Fibroblast of peridontal ligament (primary cell): ENCODE data around the gene EID1.
"Not testable (repeated sequence)": the region's sequence is repeated elsewhere in the genome, so short reads cannot be mapped to it uniquely, and the experiment has no call there.

ENCODE experiments used
- DNase-seq: peaks from one replicate; pipeline ENCODE4 v3.0.0-alpha.2; 2010; ENCODE audit errors: extremely low read depth

Gene EID1, protein sequence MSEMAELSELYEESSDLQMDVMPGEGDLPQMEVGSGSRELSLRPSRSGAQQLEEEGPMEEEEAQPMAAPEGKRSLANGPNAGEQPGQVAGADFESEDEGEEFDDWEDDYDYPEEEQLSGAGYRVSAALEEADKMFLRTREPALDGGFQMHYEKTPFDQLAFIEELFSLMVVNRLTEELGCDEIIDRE

DNA sequence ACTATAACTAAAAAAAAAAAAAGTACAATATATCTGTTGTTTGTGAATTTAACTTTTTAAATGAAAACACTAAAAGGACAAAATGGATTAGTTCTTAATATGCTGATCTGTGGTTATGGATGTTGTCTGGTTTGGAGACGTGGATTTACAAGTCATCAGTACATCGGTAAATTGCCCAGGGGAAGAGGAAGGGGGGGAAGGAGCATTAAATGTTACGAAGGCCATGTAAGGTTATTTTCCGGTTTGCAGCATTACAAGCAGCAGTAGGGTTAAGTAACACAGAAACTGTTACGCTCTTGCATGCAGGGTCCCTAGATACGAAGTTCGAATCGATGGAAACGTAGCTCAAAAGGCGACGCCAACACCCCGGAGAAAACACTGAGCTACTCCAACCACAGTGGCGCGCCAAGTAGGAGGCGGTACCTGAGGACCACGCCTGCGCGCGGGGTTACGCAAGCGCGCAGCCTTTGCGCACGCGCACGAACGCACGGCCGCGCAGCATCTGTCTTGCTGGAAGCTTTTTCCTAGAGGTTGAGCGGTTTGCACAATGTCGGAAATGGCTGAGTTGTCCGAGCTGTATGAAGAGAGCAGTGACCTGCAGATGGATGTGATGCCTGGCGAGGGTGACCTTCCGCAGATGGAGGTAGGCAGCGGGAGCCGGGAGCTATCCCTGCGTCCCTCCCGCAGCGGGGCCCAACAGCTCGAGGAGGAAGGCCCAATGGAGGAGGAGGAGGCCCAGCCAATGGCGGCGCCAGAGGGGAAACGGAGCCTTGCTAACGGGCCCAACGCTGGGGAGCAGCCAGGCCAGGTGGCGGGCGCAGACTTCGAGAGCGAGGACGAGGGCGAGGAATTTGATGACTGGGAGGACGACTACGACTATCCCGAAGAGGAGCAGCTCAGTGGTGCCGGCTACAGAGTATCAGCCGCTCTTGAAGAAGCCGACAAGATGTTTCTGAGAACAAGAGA is at the start of gene EID1:
TSS of gene EID1 (plus strand) at position 505 of the 966 bp plus-strand sequence. CDS start at position 548, 43 bp downstream.
- peak; percentile 96 for DNase-seq

DNA sequence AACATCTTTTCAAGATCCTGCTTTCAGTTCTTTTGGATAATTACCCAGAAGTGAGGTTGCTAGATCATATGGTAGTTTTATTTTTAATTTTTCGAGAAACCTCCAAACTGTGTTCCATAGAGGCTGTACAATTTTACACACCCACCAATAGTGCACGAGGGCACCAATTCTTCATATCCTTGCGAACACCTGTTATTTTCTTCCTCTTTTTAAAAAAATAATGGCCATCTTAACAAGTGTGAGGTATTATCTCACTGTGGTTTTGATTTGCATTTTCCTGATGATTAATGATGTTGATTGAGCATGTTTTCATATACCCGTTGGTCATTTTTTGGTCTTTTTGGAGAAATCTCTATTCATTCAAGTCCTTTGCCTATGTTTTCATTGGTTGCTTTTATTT is 49.5 kb upstream of the EID1 start:
- no peak for DNase-seq

DNA sequence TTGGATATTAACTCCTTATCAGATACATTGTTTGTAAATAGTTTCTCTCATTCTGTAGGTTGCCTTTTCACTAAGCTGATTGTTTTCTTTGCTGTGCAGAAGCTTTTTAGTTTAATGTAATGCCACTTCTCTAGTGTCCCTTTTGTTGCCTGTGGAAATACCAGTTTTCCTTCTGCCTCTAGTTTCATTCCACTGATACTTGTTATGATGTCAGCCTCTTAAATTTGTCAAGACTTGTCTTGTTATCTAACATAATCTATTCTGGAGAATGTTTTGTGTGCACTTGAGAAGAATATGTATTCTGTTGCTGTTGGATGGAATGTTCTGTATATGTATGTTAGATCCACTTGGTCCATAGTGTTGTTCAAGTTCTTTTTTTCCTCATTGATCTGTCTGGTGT is 49.0 kb upstream of the EID1 start:
- no peak for DNase-seq

GRCh38 chr15:48832648-48833047 is 45.3 kb upstream of the EID1 start:
- DNase-seq: no peak

DNA sequence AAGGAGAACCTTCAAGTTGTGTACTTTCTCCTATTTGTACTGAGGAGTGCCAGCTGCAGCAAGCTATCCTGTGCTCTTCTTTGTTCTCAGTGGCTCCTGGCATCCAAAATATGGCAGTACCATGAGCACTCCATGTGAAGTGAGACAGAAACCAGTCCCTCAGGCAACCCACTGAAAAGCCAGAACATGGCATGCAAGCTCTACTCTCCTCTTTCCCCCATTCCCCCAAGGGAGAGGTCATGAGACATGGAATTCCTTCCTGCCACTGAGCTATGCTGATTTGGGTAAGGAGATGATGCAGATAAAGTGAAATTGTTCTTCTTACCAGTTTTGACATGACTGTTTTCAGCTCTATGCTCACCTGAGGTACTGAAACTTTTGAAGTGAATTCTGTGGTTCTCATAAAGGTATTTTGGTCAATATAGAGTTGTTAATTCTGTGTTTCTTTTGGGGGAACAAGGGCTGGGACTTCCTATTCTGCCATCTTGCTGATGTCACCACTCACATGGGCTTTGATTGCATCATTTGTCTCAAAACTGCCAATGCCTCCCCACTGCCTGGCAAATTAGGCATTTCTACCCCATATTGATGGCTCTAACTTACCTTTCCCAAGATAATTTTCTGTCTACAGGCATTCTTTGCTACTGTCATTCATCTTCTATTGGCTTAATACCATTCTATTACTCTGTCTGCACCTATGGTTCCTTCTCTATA is 44.3 kb upstream of the EID1 start:
- DNase-seq: peak; percentile 20

- DNase-seq: no peak
These were observed 43.2 kb upstream of the EID1 start for GRCh38 chr15:48834756-48835155.

DNA sequence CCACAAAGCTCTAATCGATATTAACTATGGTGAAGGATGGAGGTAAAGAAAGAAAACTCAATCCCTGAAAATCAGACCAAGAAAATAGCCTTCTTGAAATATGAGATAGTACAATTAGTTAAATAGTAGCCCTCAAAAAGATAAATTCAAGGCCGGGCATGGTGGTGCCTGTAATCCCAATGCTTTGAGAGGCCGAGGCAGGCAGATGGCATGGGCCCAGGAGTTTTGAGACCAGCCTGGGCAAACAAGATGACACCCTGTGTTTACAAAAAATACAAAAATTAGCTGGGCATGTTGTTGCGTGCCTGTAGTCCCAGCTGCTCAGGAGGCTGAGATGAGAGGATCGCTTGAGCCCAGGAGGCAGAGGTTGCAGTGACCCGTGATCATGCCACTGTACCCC is 35.4 kb upstream of the EID1 start:
- no peak for DNase-seq

GRCh38 chr15:48845123-48845522 is 32.8 kb upstream of the EID1 start:
- no peak for DNase-seq

DNA sequence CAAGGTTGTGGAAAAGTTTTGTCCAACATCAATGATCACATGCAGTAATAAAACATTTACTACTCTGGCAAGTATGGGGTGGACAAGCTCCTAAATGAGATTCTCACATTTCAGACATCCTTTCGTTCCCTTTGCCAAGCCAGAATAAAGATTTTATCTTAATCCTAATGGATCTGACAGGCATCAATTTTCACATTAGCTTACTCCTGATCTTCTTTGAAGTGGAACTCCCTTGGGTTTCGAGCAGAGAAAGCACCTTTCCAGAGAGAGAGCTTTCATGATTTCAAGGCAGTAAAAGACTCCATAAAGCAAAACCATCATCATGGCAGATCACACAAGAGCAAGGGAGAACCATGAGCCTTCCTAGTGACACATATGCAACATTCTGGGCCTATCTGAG is 27.3 kb upstream of the EID1 start:
- no peak for DNase-seq

DNA sequence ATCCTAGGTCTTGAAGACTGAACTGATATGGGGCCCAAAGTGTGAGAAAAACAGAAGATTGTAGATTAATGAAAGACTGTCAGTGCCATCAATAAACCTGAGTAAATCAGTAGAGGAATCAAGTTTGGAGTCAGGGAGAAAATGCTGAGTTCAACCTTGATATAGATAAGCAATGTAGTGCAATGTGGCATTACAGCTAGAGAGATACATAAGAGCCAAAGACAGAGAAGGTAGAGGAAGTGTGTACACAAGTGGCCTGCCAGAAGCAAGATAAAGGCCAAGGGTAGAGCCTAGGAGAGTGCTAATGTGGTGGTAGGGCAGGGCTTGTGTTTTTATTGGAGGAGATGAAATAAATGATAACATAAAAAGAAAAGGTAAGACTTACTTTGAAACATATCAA is 26.0 kb upstream of the EID1 start:
- DNase-seq: no peak

GRCh38 chr15:48854434-48854833 is 23.5 kb upstream of the EID1 start:
- DNase-seq: not testable (repeated sequence)

GRCh38 chr15:48855501-48856440 is 22.2 kb upstream of the EID1 start:
- DNase-seq: peak; percentile 79

GRCh38 chr15:48856942-48857341 is 21.0 kb upstream of the EID1 start:
- peak; percentile 82 for DNase-seq

- DNase-seq: peak; percentile 74
These were observed 19.5 kb upstream of the EID1 start for GRCh38 chr15:48858401-48858800.

DNA sequence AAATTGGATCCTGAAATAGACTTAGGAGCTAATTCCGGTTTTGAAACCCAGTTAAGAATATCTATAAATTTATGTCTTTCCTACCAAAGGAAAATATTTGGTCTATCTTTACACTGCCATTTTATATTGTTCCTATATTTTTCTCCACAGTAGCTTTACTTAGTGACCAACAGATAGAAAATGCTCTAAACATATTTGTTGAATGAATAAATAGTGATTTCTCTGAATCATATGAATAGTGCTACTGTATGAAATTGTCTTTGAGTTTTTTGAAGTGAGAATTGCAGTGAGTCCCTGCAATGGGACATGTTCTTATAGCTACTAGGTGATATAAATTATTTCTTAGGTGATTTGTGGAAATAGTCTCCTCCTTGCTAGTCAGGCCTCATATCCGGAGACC is 18.5 kb upstream of the EID1 start:
- DNase-seq: no peak

GRCh38 chr15:48861813-48862431 is 16.0 kb upstream of the EID1 start:
- DNase-seq: peak; percentile 87

- no peak for DNase-seq
These were observed 15.2 kb upstream of the EID1 start for GRCh38 chr15:48862705-48863104.

DNA sequence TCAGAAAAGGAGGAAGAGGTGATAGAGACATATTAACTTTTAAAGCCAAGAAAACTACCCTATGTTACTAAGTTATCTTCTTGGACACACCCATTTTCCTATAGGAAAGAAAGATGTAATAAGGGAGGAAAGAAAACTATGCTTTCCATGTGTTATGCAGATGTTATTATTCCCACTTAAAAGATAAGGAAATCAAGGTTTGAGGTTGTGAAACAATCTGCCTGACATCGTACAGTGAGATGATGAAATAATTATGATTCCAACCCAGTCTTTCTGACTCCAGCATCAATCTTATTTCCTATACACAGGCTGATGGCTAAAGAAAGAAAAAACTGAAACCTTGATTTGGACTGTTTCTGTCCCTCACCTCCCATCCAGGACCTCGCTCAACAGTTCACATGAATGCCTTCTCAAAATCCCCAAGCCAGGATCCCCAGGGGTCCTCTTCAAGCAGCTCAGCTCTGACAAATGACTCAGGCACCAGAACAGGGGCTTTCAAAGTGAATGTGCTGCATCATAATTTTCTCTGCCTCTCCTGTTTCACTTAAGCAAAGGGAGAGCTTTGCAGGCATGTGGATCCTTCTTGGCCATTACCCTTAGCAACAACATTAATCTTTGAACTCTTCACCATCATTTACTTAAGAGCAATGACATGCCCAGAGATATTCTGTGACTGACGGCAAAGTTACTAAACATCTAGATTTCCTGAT is 12.4 kb upstream of the EID1 start:
- peak; percentile 79 for DNase-seq

- peak; percentile 85 for DNase-seq
These were observed 11.8 kb upstream of the EID1 start for GRCh38 chr15:48866141-48866563.

DNA sequence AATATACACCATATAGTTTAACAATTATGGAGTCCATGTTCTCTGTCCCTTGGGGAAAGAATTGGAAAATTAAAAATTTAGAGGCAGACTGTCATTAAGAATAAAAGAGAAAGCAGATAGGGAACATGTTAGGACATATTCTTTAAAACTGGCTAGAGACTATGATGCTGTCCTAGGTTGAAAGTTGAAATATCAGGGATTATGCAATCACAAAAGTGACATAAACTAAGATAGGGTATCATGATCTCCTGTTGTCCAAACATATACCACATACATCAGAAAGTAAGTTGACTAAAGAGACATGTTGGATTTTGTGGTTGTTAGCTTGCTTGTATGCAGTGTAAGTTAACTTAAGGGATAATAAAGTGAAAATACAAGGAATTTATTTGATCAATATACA is 9.9 kb upstream of the EID1 start:
- no peak for DNase-seq
